ENCODE measurements around the gene ZNF280D. TPM values are rescaled to one million over a fixed set of nuclear protein-coding genes. Genes with fewer than 3 reads are reported as not detected.

The ZNF280D gene
- total RNA-seq, 1 donor from 2014 or later: 8.7 TPM

DNA sequence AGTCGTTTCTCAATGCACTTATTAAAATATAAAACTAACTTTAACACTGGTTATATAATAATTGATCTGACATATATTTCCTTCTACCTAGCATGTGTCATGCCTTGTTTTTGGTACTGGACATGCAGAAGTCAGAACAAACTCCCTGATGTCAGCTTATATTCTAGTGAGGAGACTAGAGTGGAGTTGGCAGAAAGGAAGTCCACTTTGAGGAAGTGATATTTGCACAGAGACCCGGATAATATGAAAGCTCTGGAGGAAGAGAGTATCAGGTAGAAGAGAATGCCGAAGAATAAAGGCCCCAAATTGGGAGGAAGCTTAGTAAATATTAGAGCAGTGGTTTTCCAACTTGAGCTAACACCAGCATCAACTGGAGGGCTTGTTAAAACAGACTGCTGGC lies 24.6 kb upstream of the ZNF280D start:
- no peak overlapping the region for H3K4me3 ChIP-seq (ENCODE audit: low read depth, low read length)
- TF ChIP-seq CTCF (IDR thresholded peaks at IDR 0.05; ENCODE audit: insufficient read depth, low read length, severe bottlenecking): no peak
- FAIRE-seq (no peak), DNase-seq (ENCODE audit: low read depth) (no peak)
- no peaks in the 10 kb centered on the region for H3K27me3 ChIP-seq (ENCODE audit: control insufficient read depth, insufficient read depth, low read length)
- H3K36me3 ChIP-seq (ENCODE audit: control insufficient read depth, insufficient read depth, low read length): no peaks in the 10 kb centered on the region

DNA sequence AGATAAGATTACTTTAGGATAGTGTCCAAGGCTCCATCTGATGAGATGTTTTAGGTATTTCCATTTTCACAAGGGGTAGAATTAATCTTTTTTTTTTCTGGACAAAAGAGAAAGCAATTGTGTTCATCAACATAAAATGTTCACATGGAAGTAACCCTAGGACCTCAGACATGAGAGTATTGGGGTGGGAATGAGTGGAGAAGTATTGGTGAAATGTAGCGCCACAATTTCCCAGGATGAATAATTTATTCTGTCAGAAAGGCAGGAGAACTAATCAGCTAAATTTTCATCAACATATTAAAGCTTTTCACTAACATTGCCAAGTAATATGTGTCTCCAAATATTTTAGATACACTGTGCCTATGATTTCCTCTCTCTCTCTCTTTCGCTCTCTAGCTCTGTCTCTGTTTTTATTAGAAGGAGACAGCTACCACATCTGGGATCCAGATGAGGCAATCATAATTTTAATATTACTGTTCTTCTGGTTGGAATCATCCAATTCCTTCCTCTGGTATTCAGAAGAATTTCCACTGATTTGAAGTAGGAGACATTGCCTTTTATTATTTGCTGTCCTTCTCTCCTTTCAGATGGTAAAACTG lies 21.6 kb upstream of the ZNF280D start:
- DNase-seq (ENCODE audit: low read depth) (no peak), FAIRE-seq (no peak)
- Histone ChIP-seq H3K27me3 (ENCODE audit: control insufficient read depth, insufficient read depth, low read length) (no peaks in the 10 kb centered on the region), H3K36me3 (ENCODE audit: control insufficient read depth, insufficient read depth, low read length) (no peaks in the 10 kb centered on the region), H3K4me3 (ENCODE audit: low read depth, low read length) (no peak overlapping the region)
- no peak for TF ChIP-seq CTCF (IDR thresholded peaks at IDR 0.05; ENCODE audit: insufficient read depth, low read length, severe bottlenecking)

- no peak for TF ChIP-seq CTCF (IDR thresholded peaks at IDR 0.05; ENCODE audit: insufficient read depth, low read length, severe bottlenecking)
- FAIRE-seq (no peak), DNase-seq (ENCODE audit: low read depth) (no peak)
- H3K36me3 ChIP-seq (ENCODE audit: control insufficient read depth, insufficient read depth, low read length): no peaks in the 10 kb centered on the region
- no peaks in the 10 kb centered on the region for H3K27me3 ChIP-seq (ENCODE audit: control insufficient read depth, insufficient read depth, low read length)
- no peak overlapping the region for H3K4me3 ChIP-seq (ENCODE audit: low read depth, low read length)
Measured at GRCh38 chr15:56752986-56753385, 19.7 kb upstream of the ZNF280D start.

DNA sequence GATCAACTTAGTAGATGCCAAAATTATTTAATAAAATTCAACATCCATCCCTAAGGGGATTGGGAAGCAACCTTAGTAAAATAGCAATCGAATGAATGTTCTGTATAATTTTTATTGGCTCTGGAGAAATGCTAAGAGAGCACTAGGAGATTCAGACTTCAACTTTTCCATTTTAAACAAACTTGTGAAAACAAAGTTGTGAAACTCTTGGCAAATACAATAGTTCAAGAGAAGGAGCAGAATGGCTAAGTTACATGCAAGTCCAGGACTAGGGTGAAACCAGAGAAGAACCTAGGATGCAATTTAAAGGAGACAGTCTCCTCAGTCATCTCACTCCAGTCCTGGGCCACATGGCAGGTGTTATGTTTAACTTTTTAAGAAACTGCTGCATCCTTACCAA lies 16.7 kb upstream of the ZNF280D start:
- Histone ChIP-seq H3K4me3 (ENCODE audit: low read depth, low read length) (no peak overlapping the region), H3K27me3 (ENCODE audit: control insufficient read depth, insufficient read depth, low read length) (no peaks in the 10 kb centered on the region), H3K36me3 (ENCODE audit: control insufficient read depth, insufficient read depth, low read length) (no peaks in the 10 kb centered on the region)
- DNase-seq (ENCODE audit: low read depth) (no peak), FAIRE-seq (no peak)
- no peak for TF ChIP-seq CTCF (IDR thresholded peaks at IDR 0.05; ENCODE audit: insufficient read depth, low read length, severe bottlenecking)

DNA sequence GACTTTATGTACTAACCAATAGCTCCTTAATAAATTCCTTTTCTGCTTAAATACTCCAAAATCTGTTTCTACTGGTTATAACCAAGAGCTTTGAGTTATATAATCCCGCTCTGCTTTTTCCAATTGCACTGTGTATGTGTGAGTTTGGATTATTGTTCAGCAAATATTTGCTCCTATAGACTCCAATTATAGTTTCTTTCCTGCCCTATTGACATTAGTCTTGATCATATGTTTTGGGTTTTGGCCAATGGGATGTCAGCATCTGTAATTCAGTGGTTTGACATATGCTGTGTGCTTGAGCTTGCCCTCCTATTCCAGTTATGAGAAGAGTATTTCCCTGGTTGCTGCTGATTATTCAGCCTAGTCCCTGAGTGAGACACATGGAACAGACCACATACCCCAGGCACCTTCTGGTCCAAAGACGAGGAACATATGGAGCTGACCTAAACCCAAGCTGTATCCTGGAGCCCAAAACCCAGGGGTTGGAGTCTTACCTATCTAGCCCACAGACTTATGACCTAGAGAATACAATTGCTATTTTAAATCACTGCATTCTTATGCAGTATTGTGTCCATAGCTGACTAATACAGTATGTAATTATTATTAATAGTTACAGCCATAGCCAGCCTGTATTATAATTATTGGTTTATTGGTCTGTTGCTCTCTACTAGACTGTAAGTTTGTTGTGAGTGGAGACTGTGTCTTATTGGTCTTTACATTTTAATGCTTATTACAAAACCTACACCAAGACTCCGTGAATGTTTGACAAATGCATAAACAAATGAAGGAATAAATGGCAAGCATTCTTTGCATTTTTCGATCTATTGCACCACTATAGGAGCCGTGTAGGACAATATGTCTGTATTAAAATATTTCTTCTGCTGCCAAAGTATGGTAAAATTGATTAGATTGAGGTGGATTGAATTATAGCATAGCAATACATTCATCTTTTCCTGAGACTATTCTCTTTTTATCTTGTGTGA lies 11.7 kb upstream of the ZNF280D start:
- no peaks in the 10 kb centered on the region for H3K36me3 ChIP-seq (ENCODE audit: control insufficient read depth, insufficient read depth, low read length)
- H3K27me3 ChIP-seq (ENCODE audit: control insufficient read depth, insufficient read depth, low read length): no peaks in the 10 kb centered on the region
- no peak for TF ChIP-seq CTCF (IDR thresholded peaks at IDR 0.05; ENCODE audit: insufficient read depth, low read length, severe bottlenecking)
- H3K4me3 ChIP-seq (ENCODE audit: low read depth, low read length): no peak overlapping the region
- FAIRE-seq: no peak
- DNase-seq (ENCODE audit: low read depth): no peak
